22Rv1 (cell line): ENCODE data around the gene TRPV2.
"Not testable (repeated sequence)": the region's sequence is repeated elsewhere in the genome, so short reads cannot be mapped to it uniquely, and the experiment has no call there.

Experiments used
- H3K27ac ChIP-seq: fragments of 450-650 bp; 2 replicates; pipeline ENCODE4 v1.5.1; 2017
- ZFX ChIP-seq: fragments of 450-650 bp; IDR thresholded peaks from 2 replicates; pipeline ENCODE4 v1.6.1; 2017; ENCODE audit warnings: antibody characterized with exemption, borderline replicate concordance
- TF ChIP-seq, protein P1 (sequence below): fragments of 450-650 bp; IDR thresholded peaks from 2 replicates; pipeline ENCODE4 v1.5.1; 2017; ENCODE audit warnings: mild to moderate bottlenecking

The TRPV2 gene

DNA sequence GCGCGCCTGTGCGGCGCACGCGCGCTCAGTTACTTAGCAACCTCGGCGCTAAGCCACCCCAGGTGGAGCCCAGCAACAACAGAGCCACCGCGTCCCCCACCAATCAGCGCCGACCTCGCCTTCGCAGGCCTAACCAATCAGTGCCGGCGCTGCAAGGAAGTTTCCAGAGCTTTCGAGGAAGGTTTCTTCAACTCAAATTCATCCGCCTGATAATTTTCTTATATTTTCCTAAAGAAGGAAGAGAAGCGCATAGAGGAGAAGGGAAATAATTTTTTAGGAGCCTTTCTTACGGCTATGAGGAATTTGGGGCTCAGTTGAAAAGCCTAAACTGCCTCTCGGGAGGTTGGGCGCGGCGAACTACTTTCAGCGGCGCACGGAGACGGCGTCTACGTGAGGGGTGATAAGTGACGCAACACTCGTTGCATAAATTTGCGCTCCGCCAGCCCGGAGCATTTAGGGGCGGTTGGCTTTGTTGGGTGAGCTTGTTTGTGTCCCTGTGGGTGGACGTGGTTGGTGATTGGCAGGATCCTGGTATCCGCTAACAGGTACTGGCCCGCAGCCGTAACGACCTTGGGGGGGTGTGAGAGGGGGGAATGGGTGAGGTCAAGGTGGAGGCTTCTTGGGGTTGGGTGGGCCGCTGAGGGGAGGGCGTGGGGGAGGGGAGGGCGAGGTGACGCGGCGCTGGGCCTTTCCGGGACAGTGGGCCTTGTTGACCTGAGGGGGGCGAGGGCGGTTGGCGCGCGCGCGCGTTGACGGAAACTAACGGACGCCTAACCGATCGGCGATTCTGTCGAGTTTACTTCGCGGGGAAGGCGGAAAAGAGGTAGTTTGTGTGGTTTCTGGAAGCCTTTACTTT lies 34.5 kb upstream of the TRPV2 start, which contains the start of gene UBB:
Gene UBB, plus strand, starts transcription at position 452 of the 856 bp plus-strand sequence. CDS start 817 bp downstream, outside the sequence.
- TF ChIP-seq, protein P1, sequence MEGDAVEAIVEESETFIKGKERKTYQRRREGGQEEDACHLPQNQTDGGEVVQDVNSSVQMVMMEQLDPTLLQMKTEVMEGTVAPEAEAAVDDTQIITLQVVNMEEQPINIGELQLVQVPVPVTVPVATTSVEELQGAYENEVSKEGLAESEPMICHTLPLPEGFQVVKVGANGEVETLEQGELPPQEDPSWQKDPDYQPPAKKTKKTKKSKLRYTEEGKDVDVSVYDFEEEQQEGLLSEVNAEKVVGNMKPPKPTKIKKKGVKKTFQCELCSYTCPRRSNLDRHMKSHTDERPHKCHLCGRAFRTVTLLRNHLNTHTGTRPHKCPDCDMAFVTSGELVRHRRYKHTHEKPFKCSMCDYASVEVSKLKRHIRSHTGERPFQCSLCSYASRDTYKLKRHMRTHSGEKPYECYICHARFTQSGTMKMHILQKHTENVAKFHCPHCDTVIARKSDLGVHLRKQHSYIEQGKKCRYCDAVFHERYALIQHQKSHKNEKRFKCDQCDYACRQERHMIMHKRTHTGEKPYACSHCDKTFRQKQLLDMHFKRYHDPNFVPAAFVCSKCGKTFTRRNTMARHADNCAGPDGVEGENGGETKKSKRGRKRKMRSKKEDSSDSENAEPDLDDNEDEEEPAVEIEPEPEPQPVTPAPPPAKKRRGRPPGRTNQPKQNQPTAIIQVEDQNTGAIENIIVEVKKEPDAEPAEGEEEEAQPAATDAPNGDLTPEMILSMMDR, result peak; percentile 10; the same call in 1 of the 2 replicates
- TF ChIP-seq ZFX, result no peak
- peak within 1 kb of the TSS; percentile 84 for H3K27ac ChIP-seq

DNA sequence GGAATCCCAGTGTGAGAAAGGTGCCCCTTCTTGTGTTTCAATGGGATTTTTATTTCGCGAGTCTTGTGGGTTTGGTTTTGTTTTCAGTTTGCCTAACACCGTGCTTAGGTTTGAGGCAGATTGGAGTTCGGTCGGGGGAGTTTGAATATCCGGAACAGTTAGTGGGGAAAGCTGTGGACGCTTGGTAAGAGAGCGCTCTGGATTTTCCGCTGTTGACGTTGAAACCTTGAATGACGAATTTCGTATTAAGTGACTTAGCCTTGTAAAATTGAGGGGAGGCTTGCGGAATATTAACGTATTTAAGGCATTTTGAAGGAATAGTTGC lies 33.9 kb upstream of the TRPV2 start:
- TF ChIP-seq, protein P1, result no peak; the same call in 1 of the 2 replicates
- TF ChIP-seq ZFX, result no peak
- H3K27ac ChIP-seq, result peak overlapping the region; percentile 84

DNA sequence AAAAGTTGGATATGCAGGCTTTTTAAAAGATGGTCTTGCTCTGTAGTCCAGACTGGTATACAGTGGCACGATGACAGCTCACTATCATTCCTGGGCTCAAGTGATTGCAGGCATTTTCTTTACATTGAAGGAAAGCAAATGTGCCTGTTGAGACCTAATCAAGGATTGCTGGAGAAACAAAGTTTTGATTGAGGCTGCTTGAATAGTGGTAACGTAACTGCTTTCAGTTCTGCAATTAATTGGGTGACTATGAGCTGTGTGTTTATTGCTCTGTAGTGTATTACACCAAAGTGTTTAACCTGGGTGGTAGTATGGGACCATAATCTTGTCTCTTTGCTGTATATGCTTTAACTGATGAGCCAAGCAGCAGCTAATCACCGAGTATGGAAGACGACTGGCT lies 32.2 kb upstream of the TRPV2 start:
- TF ChIP-seq ZFX, result no peak
- TF ChIP-seq, protein P1, result no peak
- H3K27ac ChIP-seq, result peak overlapping the region; percentile 32

DNA sequence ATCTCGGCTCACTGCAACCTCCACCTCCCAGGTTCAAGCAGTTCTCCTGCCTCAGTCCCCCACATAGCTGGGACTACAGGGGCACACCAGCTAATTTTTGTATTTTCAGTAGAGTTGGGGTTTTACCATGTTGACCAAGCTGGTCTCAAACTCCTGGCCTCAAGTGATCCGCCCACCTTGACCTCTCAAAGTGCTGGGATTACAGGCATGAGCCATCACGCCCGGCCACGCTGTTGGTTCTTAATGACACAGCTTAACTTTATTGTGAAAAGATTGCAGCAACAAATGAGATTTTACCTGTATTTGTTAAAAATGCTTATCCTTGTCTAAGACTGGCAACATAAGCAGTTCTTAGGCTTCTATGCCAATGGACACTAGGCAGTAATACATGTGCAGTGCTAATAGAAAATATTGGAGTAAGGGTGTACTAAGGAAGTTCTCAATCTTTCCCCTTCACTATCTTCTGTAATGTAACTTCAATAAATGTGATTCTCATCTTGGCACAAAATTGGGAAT lies 31.5 kb upstream of the TRPV2 start:
- H3K27ac ChIP-seq, result peak overlapping the region; percentile 32
- TF ChIP-seq, protein P1, result no peak
- no peak for TF ChIP-seq ZFX

DNA sequence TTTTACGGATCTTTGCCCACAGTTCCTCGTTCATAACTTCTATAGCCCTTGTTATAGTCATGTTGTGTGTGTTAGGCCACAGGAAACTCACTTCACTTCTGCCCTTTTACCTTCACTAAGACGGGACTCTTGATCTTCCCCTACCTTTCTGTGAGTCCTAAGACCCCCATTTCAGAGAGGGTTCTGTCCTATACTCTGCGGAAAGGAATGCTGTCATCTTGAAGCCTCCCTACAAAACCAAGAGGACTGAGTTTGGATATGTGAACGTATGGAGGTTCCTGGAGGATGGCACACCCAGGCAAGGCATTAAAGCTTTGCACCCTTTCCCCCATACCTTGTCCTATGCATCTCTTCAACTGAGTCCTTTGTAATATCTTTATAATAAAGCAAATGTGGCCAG lies 30.8 kb upstream of the TRPV2 start:
- TF ChIP-seq, protein P1, result no peak
- TF ChIP-seq ZFX, result no peak
- H3K27ac ChIP-seq, result peak overlapping the region; percentile 32

DNA sequence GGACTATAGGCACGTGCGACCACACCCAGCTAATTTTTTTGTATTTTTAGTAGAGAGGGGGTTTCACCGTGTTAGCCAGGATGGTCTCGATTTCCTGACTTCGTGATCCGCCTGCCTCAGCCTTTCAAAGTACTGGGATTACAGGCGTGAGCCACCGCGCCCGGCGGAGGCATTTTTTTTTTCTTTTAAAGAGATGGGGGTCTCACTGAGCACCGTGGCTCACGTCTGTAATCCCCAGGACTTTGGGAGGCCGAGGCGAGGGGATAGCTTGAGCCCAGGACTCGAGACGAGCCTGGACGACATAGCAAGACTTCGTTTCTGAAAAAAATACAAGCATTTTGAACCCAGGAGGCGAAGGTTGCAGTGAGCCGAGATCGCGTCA lies 29.3 kb upstream of the TRPV2 start:
- H3K27ac ChIP-seq, result peak overlapping the region; percentile 71

DNA sequence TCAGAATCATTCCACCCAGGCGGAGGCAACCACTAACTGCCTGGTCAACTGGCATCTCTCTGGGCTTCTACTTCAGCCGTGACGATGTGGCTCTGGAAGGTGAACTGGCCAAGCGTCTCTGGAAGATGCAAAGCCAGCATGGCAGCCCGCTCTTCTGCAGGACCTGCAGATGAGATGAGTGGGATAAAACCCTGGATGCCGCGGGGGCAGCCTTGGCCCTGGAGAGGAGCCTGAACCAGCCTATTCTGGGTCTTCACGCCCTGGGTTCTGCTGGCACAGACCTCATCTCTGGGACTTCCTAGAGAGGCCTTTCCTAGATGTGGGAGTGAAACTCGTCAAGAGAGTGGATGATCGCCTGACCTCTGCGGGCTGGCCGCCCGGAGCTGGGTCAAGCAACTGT lies 23.9 kb upstream of the TRPV2 start:
- TF ChIP-seq, protein P1, result no peak
- no peak for TF ChIP-seq ZFX
- no peak overlapping the region for H3K27ac ChIP-seq

DNA sequence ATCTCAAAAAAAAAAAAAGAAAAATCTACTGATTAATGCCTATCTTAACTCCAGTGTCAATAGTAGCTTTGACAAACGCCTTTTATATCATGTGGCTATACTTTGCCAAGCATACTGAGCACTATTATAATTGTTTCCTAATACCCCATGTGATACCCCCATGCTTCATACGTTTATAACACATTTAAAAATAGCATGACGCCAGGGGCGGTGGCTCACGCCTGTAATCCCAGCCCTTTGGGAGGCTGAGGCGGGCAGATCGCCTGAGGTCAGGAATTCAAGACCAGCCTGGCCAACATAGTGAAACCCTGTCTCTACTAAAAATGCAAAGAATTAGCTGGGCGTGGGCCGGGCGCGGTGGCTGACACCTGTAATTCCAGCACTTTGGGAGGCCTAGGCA lies 22.9 kb upstream of the TRPV2 start:
- H3K27ac ChIP-seq, result not testable (repeated sequence)

DNA sequence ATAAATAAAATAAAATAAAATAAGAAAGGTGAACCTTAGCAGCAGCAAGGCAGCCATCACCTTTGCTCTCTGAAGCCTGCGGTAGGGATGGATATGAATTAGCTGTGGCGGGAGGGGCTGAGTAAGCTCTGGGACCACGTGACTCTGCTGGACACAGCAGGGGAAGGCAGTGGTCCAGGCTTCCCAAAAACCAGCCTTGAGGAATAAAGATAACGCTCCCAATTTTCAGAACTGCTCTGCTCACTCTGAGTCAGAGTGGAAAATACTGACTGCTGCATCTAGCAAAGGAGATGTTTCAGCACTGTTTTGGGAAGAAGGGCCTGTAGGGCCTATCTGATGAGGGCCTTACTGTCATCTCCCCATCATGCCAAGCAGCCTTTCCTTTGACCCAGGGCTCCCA lies 19.5 kb upstream of the TRPV2 start:
- H3K27ac ChIP-seq, result not testable (repeated sequence)

DNA sequence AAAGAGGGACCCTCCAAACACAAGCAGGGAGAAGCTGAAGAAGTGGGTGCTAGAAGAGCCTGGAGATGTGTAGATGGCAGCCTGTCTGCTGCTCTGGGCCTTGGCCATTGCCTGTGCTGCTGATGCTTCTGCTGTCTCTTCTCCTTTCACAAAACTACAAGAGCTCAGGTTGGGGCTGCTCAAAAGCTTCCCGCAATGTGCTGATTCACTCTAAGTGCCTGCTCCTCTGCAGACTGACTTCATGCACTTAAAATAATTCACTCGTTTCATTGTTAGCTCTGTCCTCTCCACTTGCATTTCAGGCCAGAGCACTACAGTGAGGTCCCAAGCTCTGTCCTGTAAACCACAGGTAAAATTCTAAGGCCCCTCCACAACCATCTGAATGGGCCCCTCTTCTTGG lies 18.7 kb upstream of the TRPV2 start:
- not testable (repeated sequence) for H3K27ac ChIP-seq
